GM19043 (cell line): Measurements from ENCODE around the gene MYOM1.

Source experiments
- ATAC-seq: cut with Tn5 transposase; IDR thresholded peaks from one replicate; pipeline ENCODE4 v1.9.1; 2021; ENCODE audit warnings: low read depth; ENCODE audit not compliant: unreplicated experiment

Gene MYOM1

GRCh38 chr18:3121259-3121658 lies 98.5 kb downstream of the MYOM1 start:
- no peak for ATAC-seq

- no peak for ATAC-seq
Measured at GRCh38 chr18:3120356-3120755, 99.4 kb downstream of the MYOM1 start.

GRCh38 chr18:3119401-3120341 lies 100.1 kb downstream of the MYOM1 start:
- ATAC-seq, result no peak

- ATAC-seq, result no peak
Measured at GRCh38 chr18:3118195-3119010, 101.4 kb downstream of the MYOM1 start.

GRCh38 chr18:3117493-3118192 lies 102.1 kb downstream of the MYOM1 start:
- no peak for ATAC-seq

GRCh38 chr18:3115447-3116030 lies 104.2 kb downstream of the MYOM1 start:
- no peak for ATAC-seq

GRCh38 chr18:3114451-3114850 lies 105.3 kb downstream of the MYOM1 start:
- ATAC-seq, result no peak

- no peak for ATAC-seq
Measured at GRCh38 chr18:3114026-3114425, 105.7 kb downstream of the MYOM1 start.

- no peak for ATAC-seq
Measured at GRCh38 chr18:3111523-3112240, 108.1 kb downstream of the MYOM1 start.

GRCh38 chr18:3110034-3110752 lies 109.6 kb downstream of the MYOM1 start:
- ATAC-seq, result peak; percentile 59

- ATAC-seq, result no peak
Measured at GRCh38 chr18:3107740-3108151, 112.0 kb downstream of the MYOM1 start.

- no peak for ATAC-seq
Measured at GRCh38 chr18:3104190-3105054, 115.3 kb downstream of the MYOM1 start.

- ATAC-seq, result no peak
Measured at GRCh38 chr18:3103576-3103975, 116.2 kb downstream of the MYOM1 start.

GRCh38 chr18:3102983-3103382 lies 116.8 kb downstream of the MYOM1 start:
- ATAC-seq, result no peak

GRCh38 chr18:3100498-3101132 lies 119.2 kb downstream of the MYOM1 start:
- ATAC-seq, result no peak

GRCh38 chr18:3099327-3099726 lies 120.4 kb downstream of the MYOM1 start:
- ATAC-seq, result no peak

- ATAC-seq, result no peak
Measured at GRCh38 chr18:3097082-3097481, 122.7 kb downstream of the MYOM1 start.

GRCh38 chr18:3095921-3096320 lies 123.8 kb downstream of the MYOM1 start:
- ATAC-seq, result no peak
